A549 (cell line): ENCODE data around the gene GLRA3. TPM values are rescaled to one million over a fixed set of nuclear protein-coding genes. Genes with fewer than 3 reads are reported as not detected.
"Not testable (repeated sequence)": the region's sequence is repeated elsewhere in the genome, so short reads cannot be mapped to it uniquely, and the experiment has no call there.

Experiments
- ATAC-seq, 2 experiments: fragments of 200-7000 bp in 1 of 2; fragments of >200 bp in 1 of 2; cut with Nextera tagmentation in 1 of 2; cut with Tn5 transposase in 1 of 2; 3 replicates each; pipeline versions ENCODE4 v1.8.0 to v1.9.1; 2018 to 2020; ENCODE audit warnings: mild to moderate bottlenecking in 1 of 2, moderate library complexity in 1 of 2
- CTCF ChIA-PET: fragments of 300-600 bp; sonication (Branson Sonifier 250); formaldehyde crosslinking; extraction: SDS; loops from one replicate; lab custom pipeline; 2021; ENCODE audit warnings: antibody characterized with exemption, inconsistent platforms; lab: Yijun Ruan, JAX
- POLR2A ChIA-PET: fragments of 350-600 bp; formaldehyde crosslinking; extraction: SDS; loops from one replicate; lab custom pipeline; 2021; ENCODE audit warnings: antibody characterized with exemption, inconsistent platforms; lab: Yijun Ruan, JAX
- DNase-seq, 2 experiments: peaks; one replicate each; pipeline versions ENCODE4 v3.0.0 to v3.0.0-alpha.2; 2011 to 2016; ENCODE audit warnings: low read depth in 1 of 2, low spot score in 1 of 2
- FAIRE-seq: peaks from 2 replicates; lab custom pipeline; 2011; peaks lifted over from hg19 to GRCh38; lab: Jason Lieb, UNC
- H3K27ac ChIP-seq, 2 experiments: fragments of >200 bp; sonication (Bioruptor Twin); formaldehyde crosslinking; 3 replicates each; pipeline ENCODE4 v1.5.1; 2016 to 2017
- H3K4me1 ChIP-seq: fragments of >200 bp; sonication (Bioruptor Twin); formaldehyde crosslinking; 3 replicates; pipeline ENCODE4 v1.6.1; 2016
- H3K4me2 ChIP-seq: fragments of >200 bp; sonication (Bioruptor Twin); formaldehyde crosslinking; 3 replicates; pipeline ENCODE4 v1.6.1; 2016
- H3K4me3 ChIP-seq: fragments of >200 bp; sonication (Bioruptor Twin); formaldehyde crosslinking; 3 replicates; pipeline ENCODE4 v1.5.1; 2016
- H3K9me3 ChIP-seq: fragments of >200 bp; sonication (Bioruptor Twin); formaldehyde crosslinking; 3 replicates; pipeline ENCODE4 v1.6.1; 2016
- CBX8 ChIP-seq: fragments of 200-600 bp; sonication (generic); IDR thresholded peaks from 2 replicates; pipeline ENCODE4 v1.6.1; 2016
- CEBPB ChIP-seq, 2 experiments: fragments of >200 bp in 1 of 2; sonication (Bioruptor Twin) in 1 of 2; formaldehyde crosslinking in 1 of 2; IDR thresholded peaks; 2 replicates each; pipeline ENCODE4 v1.6.1; 2012 to 2016
- CHD2 ChIP-seq: fragments of 150-350 bp; IDR thresholded peaks from 2 replicates; pipeline ENCODE4 v1.6.1; 2014; ENCODE audit warnings: low read length; ENCODE audit not compliant: partially characterized antibody
- ELK1 ChIP-seq: fragments of 150-350 bp; IDR thresholded peaks from 2 replicates; pipeline ENCODE4 v1.6.1; 2014; ENCODE audit warnings: low read depth, mild to moderate bottlenecking, low read length
- EP300 ChIP-seq, 2 experiments: fragments of >200 bp; sonication (Bioruptor Twin); formaldehyde crosslinking; IDR thresholded peaks; 2 replicates in 1 of 2; 3 replicates in 1 of 2; pipeline ENCODE4 v1.6.1; 2016 to 2017
- FOXS1 ChIP-seq: fragments of 250-450 bp; sonication (Bioruptor Pico); IDR thresholded peaks from 2 replicates; pipeline ENCODE4 v1.5.0; 2020; ENCODE audit warnings: mild to moderate bottlenecking, moderate library complexity
- GATA3 ChIP-seq: IDR thresholded peaks from 2 replicates; pipeline ENCODE4 v1.6.1; 2012; ENCODE audit warnings: borderline replicate concordance
- HES2 ChIP-seq: fragments of >200 bp; sonication (Bioruptor Twin); formaldehyde crosslinking; IDR thresholded peaks from 2 replicates; pipeline ENCODE4 v1.6.1; 2016
- HOXB13 ChIP-seq: fragments of 250-450 bp; sonication (Bioruptor Pico); IDR thresholded peaks from 2 replicates; pipeline ENCODE4 v1.5.0; 2020; ENCODE audit warnings: low read depth, mild to moderate bottlenecking, moderate library complexity
- KDM1A ChIP-seq: fragments of 200-600 bp; sonication (generic); IDR thresholded peaks from 2 replicates; pipeline ENCODE4 v1.6.1; 2016; ENCODE audit warnings: low read depth, mild to moderate bottlenecking
- MAFK ChIP-seq: fragments of 450-650 bp; IDR thresholded peaks from 2 replicates; pipeline ENCODE4 v1.6.1; 2014; ENCODE audit not compliant: partially characterized antibody
- MYC ChIP-seq: IDR thresholded peaks from 2 replicates; pipeline ENCODE4 v1.6.1; 2012; ENCODE audit warnings: mild to moderate bottlenecking, inconsistent platforms, low read length, improper control_type of control experiment, borderline replicate concordance
- NFE2L2 ChIP-seq: fragments of 150-350 bp; conservative IDR thresholded peaks from 2 replicates; pipeline ENCODE4 v1.6.1; 2014; ENCODE audit warnings: low read length
- POLR2A ChIP-seq: IDR thresholded peaks from 2 replicates; pipeline ENCODE4 v1.6.1; 2012; ENCODE audit warnings: mild to moderate bottlenecking, low read length
- POLR2AphosphoS2 ChIP-seq: conservative IDR thresholded peaks from 2 replicates; pipeline ENCODE4 v1.6.1; 2012; ENCODE audit warnings: low read length, improper control_type of control experiment, inconsistent platforms
- RAD21 ChIP-seq, 2 experiments: fragments of >200 bp in 1 of 2; sonication (Bioruptor Twin) in 1 of 2; formaldehyde crosslinking in 1 of 2; IDR thresholded peaks in 1 of 2; conservative IDR thresholded peaks in 1 of 2; 2 replicates in 1 of 2; 3 replicates in 1 of 2; pipeline ENCODE4 v1.6.1; 2012 to 2018; ENCODE audit warnings: inconsistent platforms in 1 of 2
- RARB ChIP-seq: fragments of 250-450 bp; sonication (Bioruptor Pico); IDR thresholded peaks from 2 replicates; pipeline ENCODE4 v1.8.0; 2021; ENCODE audit warnings: mild to moderate bottlenecking, moderate library complexity
- RCOR1 ChIP-seq: fragments of 150-350 bp; IDR thresholded peaks from 2 replicates; pipeline ENCODE4 v1.6.1; 2014; ENCODE audit warnings: antibody characterized with exemption, low read length, low read depth
- REST ChIP-seq: fragments of 200-600 bp; sonication (generic); IDR thresholded peaks from 2 replicates; pipeline ENCODE4 v1.6.1; 2016; ENCODE audit warnings: antibody characterized with exemption, mild to moderate bottlenecking, moderate library complexity
- RNF2 ChIP-seq: fragments of 200-600 bp; sonication (generic); IDR thresholded peaks from 2 replicates; pipeline ENCODE4 v1.6.1; 2016; ENCODE audit warnings: low read depth, mild to moderate bottlenecking, antibody characterized with exemption, moderate library complexity, borderline replicate concordance
- SMC3 ChIP-seq: fragments of >200 bp; sonication (Bioruptor Twin); formaldehyde crosslinking; IDR thresholded peaks from 3 replicates; pipeline ENCODE4 v1.6.1; 2018; ENCODE audit warnings: inconsistent platforms
- SREBF2 ChIP-seq: fragments of 450-650 bp; IDR thresholded peaks from 2 replicates; pipeline ENCODE4 v1.6.1; 2014; ENCODE audit warnings: mild to moderate bottlenecking, moderate library complexity
- TFCP2L1 ChIP-seq: fragments of 250-450 bp; sonication (Bioruptor Pico); IDR thresholded peaks from 2 replicates; pipeline ENCODE4 v1.5.0; 2021; ENCODE audit warnings: mild to moderate bottlenecking
- USF2 ChIP-seq: fragments of 450-650 bp; IDR thresholded peaks from 2 replicates; pipeline ENCODE4 v1.6.1; 2014; ENCODE audit warnings: antibody characterized with exemption
- ZNF302 ChIP-seq: fragments of 250-450 bp; sonication (Bioruptor Pico); IDR thresholded peaks from 2 replicates; pipeline ENCODE4 v1.9.0; 2021; ENCODE audit warnings: inconsistent platforms, mild to moderate bottlenecking, moderate library complexity
- ZSCAN20 ChIP-seq: fragments of 250-450 bp; sonication (Bioruptor Pico); IDR thresholded peaks from 2 replicates; pipeline ENCODE4 v1.8.0; 2022; ENCODE audit warnings: mild to moderate bottlenecking, moderate library complexity
- WGBS: methylation state at CpG from one replicate; pipeline ENCODE4 v1.1.6; 2017; ENCODE audit errors: missing lambda C conversion rate; 5-methylcytosine and 5-hydroxymethylcytosine counted together
- polyA plus RNA-seq, 4 experiments: library from polyadenylated mRNA; depleted of rRNA in 3 of 4; stranded (reverse); fragments of >200 nt; fragmentation: RNase III in 1 of 4; extraction: RNeasy Plus Mini Kit Qiagen cat#74134 plus additional on column Dnase treatment in 1 of 4; gene quantifications; 2 replicates in 3 of 4; 3 replicates in 1 of 4; pipeline ENCODE4 v1.2.3, GENCODE V29; 2011 to 2017

GLRA3 gene
- polyA plus RNA-seq, 2 of the 4 experiments (the other 2 are of a cell fraction): 0.01 to 0.04 TPM

- H3K27ac ChIP-seq: no peak overlapping the region
- ATAC-seq (no peak), DNase-seq (peak in 1 of 2 experiments; percentile 1)
- CTCF ChIA-PET: no interaction called here
- POLR2A ChIA-PET: no interaction called here
- TF ChIP-seq RCOR1 (no peak), HES2 (no peak), RAD21 (conservative IDR thresholded peaks at IDR 0.05 in 1 of 2, IDR thresholded peaks at IDR 0.05 in 1 of 2) (no peak), NFE2L2 (no peak), SMC3 (no peak), TFCP2L1 (CRISPR knock-in tag) (no peak), USF2 (no peak), GATA3 (no peak), ZSCAN20 (CRISPR knock-in tag) (no peak), ZNF302 (CRISPR knock-in tag) (no peak), RNF2 (no peak), CHD2 (no peak), EP300 (IDR thresholded peaks at IDR 0.05) (no peak), CBX8 (no peak), MYC (no peak), POLR2AphosphoS2 (no peak), HOXB13 (CRISPR knock-in tag) (no peak)
- TF ChIP-seq, all 56 proteins: peak for 0
- Histone ChIP-seq H3K4me1 (peaks cover 7% of the 10 kb centered on the region; the same call in 2 of the 3 replicates), H3K4me3 (no peak overlapping the region), H3K4me2 (no peak overlapping the region), H3K9me3 (no peaks in the 10 kb centered on the region)
- FAIRE-seq: no peak
Measured at GRCh38 chr4:174789657-174790056, 39.4 kb downstream of the GLRA3 start.

GRCh38 chr4:174778274-174778986 is 50.6 kb downstream of the GLRA3 start:
- H3K9me3 ChIP-seq, DNase-seq, POLR2A ChIA-PET, H3K27ac ChIP-seq, CTCF ChIA-PET, H3K4me1 ChIP-seq, ATAC-seq, H3K4me3 ChIP-seq, FAIRE-seq, H3K4me2 ChIP-seq: not testable (repeated sequence)
- 83% methylated on average over 5 of the region's 28 CpGs for WGBS

- 0% methylated on average over 1 of the region's 1 CpG for WGBS
- FAIRE-seq (no peak), ATAC-seq (no peak), DNase-seq (no peak)
- no peaks in the 10 kb centered on the region for H3K4me1 ChIP-seq
- CTCF ChIA-PET: no interaction called here
- no peak overlapping the region for H3K27ac ChIP-seq
- H3K4me2 ChIP-seq: no peak overlapping the region
- TF ChIP-seq FOXS1 (CRISPR knock-in tag) (no peak), USF2 (no peak), POLR2AphosphoS2 (no peak), CBX8 (no peak), MAFK (no peak), RARB (CRISPR knock-in tag) (no peak), POLR2A (no peak), HES2 (no peak), ELK1 (no peak), NFE2L2 (no peak), RNF2 (no peak), TFCP2L1 (CRISPR knock-in tag) (no peak), KDM1A (no peak), REST (no peak), SREBF2 (no peak), CEBPB (IDR thresholded peaks at IDR 0.05) (no peak)
- POLR2A ChIA-PET: no interaction called here
- H3K4me3 ChIP-seq: no peak overlapping the region
- no peaks in the 10 kb centered on the region for H3K9me3 ChIP-seq
Measured at GRCh38 chr4:174775366-174775765, 53.7 kb downstream of the GLRA3 start.
